ENCODE results near the gene RHOT2.
A peak's percentile ranks its signal among the peaks of the same experiment; 100 is the strongest.

RHOT2 gene

DNA sequence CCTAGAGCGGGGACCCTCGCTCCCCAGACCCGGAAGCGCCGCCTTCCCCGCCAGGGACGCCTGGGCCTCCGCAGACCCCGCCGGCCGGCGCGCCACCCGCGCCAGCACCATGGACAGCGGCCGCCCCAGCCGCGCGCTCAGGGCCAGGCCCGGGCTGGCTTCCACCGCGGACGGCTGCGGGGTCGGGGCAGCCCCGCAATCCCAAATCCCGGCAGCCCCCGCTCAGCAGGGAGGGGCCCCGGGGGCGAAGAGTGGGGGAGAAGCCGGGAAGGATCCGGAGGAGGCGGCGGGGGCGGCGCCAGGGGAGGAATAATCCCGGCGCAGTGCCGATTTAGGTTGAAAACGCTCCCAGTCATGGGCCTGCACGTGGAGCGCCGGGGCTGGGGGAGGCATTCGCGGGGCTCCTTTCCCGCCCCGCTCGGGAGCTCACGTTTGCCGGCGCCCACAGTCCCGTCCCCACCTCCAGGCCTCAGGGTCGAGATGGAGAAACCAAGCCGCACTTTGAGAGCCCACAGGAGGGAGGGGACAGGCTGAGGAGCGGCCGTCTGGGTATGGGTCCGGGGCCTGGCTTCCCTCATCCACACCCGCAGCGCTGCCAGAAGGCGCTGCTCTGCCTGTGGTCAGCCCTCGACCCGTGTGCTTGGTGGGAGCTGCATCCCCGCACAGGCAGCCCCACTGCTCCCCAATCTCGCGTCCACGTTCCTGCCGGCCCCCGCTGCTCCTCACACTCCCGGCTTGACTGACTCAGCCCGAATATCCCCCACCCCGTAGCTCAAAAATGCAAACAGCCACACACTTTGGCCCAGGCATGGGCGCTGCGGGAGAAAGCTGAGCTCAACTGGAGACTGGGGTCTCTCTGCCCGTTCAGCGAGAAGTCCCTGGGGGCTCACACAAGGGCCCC lies 33.0 kb downstream of the RHOT2 start:
- no peak for TF ChIP-seq MYC (IDR thresholded peaks at IDR 0.05; ENCODE audit: low read depth, low read length)
- TF ChIP-seq, protein P1, sequence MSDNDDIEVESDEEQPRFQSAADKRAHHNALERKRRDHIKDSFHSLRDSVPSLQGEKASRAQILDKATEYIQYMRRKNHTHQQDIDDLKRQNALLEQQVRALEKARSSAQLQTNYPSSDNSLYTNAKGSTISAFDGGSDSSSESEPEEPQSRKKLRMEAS (IDR thresholded peaks at IDR 0.05; ENCODE audit: low read depth, low read length) = no peak
- TF ChIP-seq, protein P2, sequence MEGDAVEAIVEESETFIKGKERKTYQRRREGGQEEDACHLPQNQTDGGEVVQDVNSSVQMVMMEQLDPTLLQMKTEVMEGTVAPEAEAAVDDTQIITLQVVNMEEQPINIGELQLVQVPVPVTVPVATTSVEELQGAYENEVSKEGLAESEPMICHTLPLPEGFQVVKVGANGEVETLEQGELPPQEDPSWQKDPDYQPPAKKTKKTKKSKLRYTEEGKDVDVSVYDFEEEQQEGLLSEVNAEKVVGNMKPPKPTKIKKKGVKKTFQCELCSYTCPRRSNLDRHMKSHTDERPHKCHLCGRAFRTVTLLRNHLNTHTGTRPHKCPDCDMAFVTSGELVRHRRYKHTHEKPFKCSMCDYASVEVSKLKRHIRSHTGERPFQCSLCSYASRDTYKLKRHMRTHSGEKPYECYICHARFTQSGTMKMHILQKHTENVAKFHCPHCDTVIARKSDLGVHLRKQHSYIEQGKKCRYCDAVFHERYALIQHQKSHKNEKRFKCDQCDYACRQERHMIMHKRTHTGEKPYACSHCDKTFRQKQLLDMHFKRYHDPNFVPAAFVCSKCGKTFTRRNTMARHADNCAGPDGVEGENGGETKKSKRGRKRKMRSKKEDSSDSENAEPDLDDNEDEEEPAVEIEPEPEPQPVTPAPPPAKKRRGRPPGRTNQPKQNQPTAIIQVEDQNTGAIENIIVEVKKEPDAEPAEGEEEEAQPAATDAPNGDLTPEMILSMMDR (IDR thresholded peaks at IDR 0.05; ENCODE audit: low read depth, low read length) = no peak
- no peak for TF ChIP-seq POLR2A (IDR thresholded peaks at IDR 0.05; ENCODE audit: extremely low read depth, insufficient read length)
- DNase-seq (ENCODE audit: low read depth) = no peak
- H3K4me3 ChIP-seq (ENCODE audit: low read depth, low read length) = no peak overlapping the region

DNA sequence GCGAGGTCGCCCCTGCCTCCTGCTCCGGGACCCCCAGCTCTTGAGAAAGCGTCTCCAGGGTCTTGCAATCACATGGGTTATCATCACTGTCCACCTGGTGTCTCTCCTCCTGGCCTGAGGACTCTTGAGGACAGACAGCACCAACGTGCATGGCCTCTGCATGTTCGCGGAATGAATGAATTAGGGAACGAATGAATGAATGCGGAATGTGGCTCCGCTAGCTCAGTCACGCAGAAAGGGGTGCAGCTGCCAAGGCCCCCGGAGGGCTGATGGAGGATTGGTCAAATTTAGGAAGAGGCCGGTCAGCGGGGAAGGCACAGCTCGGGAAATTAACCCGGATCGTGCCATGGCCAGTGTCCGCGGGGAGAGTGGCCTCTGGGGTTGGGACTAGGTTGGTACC lies 34.4 kb downstream of the RHOT2 start:
- H3K4me3 ChIP-seq (ENCODE audit: low read depth, low read length) = no peak overlapping the region
- TF ChIP-seq, protein P1 (IDR thresholded peaks at IDR 0.05; ENCODE audit: low read depth, low read length) = no peak
- TF ChIP-seq MYC (IDR thresholded peaks at IDR 0.05; ENCODE audit: low read depth, low read length) = no peak
- no peak for DNase-seq (ENCODE audit: low read depth)

DNA sequence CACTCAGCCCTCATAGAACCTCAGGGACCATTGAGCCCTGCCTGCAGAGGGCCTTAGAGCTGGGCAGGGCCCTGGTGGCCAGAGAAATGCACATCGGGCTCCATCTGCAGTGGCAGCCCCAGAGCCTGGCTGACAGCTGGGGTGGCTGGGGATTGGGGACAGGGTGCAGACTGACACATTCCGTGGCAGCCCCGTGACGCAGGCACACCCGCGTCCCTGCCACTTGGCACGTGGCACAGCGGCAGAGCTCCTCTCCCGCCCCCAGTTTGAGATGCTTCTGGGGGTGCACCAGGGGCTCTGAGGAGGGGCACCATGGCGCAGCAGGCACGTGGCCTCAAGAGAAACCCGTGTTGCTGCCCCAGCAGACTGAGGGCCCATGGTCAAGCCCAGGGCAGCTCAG lies 35.5 kb downstream of the RHOT2 start:
- H3K4me3 ChIP-seq (ENCODE audit: low read depth, low read length) = no peak overlapping the region
- TF ChIP-seq, protein P2 (IDR thresholded peaks at IDR 0.05; ENCODE audit: low read depth, low read length) = peak; percentile 0
- TF ChIP-seq POLR2A (IDR thresholded peaks at IDR 0.05; ENCODE audit: extremely low read depth, insufficient read length) (no peak), MYC (IDR thresholded peaks at IDR 0.05; ENCODE audit: low read depth, low read length) (no peak)
- TF ChIP-seq, protein P1 (IDR thresholded peaks at IDR 0.05; ENCODE audit: low read depth, low read length) = no peak

DNA sequence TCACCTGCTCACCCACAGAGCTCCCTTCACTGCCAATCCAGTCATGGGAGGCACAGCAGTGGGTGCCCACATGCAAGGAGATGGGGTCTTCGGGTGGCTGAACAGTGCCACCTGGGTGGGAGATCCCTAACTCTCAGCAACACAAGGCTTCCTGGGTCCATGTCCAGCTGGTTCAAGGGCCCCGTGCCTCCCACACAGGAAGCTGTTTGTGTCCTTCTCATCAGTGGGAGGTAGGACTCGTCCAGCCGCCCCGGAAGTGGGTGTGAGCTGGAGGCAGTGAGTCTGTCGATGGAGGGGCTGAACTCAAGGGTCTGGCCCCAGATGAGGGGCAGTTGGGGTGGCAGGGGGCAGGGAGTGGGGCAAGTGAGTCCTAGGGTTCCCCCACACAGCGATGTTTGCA lies 36.1 kb downstream of the RHOT2 start:
- no peak overlapping the region for H3K4me3 ChIP-seq (ENCODE audit: low read depth, low read length)
- TF ChIP-seq, protein P2 (IDR thresholded peaks at IDR 0.05; ENCODE audit: low read depth, low read length) = no peak
- no peak for TF ChIP-seq MYC (IDR thresholded peaks at IDR 0.05; ENCODE audit: low read depth, low read length)
- TF ChIP-seq, protein P1 (IDR thresholded peaks at IDR 0.05; ENCODE audit: low read depth, low read length) = no peak
- TF ChIP-seq POLR2A (IDR thresholded peaks at IDR 0.05; ENCODE audit: extremely low read depth, insufficient read length) = no peak
- no peak for DNase-seq (ENCODE audit: low read depth)

More for the DNA sequence above, 35.5 kb downstream of the RHOT2 start:
- no peak for DNase-seq (ENCODE audit: low read depth)

DNA sequence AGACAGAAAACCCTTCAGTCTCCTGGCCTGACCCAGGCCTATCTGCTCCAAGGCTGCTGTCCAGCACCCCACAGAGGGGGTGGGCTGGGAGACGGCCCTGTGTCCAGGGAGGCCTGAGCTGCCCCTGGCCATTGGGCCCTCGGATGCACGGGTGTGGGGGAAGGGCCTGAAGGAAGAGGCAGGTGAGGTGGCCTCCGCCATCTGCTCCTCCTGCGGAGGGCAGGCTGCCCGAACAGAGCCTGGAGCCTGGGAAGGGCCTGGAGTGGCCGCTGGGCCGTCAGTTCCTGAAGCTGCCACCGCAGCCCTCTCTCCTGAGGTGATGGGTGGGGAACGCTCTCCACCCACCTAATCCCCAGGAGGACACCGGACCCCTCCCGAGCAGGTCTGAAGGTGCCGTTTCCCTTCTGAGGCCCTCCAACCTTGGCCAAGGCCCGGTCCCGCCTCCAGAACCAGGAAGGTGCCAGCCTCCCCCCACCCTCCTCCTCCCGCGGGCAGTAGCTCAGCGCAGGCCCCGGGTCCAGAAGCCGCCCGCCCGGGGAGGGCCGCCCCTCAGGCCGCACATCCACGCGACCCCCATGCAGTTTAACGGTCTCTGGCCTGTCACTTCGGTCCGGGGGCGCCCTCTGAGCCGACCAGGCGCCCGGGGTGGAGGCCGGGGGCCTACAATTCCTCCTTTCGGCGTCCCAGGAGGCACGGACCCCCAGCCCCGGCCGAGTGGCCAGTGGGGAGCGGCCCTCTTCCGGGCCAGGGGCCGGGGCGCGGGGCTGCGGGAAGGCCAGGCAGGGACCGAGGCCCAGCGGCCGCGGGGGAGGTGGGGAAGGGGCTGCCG lies 36.8 kb downstream of the RHOT2 start:
- no peak for DNase-seq (ENCODE audit: low read depth)
- no peak for TF ChIP-seq MYC (IDR thresholded peaks at IDR 0.05; ENCODE audit: low read depth, low read length)
- TF ChIP-seq, protein P2 (IDR thresholded peaks at IDR 0.05; ENCODE audit: low read depth, low read length) = no peak
- no peak overlapping the region for H3K4me3 ChIP-seq (ENCODE audit: low read depth, low read length)

All from NB4 (cell line).